ENCODE results near the gene LRRN3.

The LRRN3 gene

GRCh38 chr7:111173528-111173927 lies 82.6 kb downstream of the LRRN3 start:
- no peak for FAIRE-seq

- FAIRE-seq: no peak
Observed at GRCh38 chr7:111173990-111174389, 83.1 kb downstream of the LRRN3 start.

- no peak for FAIRE-seq
Observed at GRCh38 chr7:111174510-111174909, 83.6 kb downstream of the LRRN3 start.

All from G401.6 (cell line).